ENCODE data around the gene R3HDM1. TPM values are rescaled to one million over a fixed set of nuclear protein-coding genes. Genes with fewer than 3 reads are reported as not detected.

Gene R3HDM1
- total RNA-seq, 3 donors from 2014 or later: 22.3 to 26.1 (median 25.2) TPM

DNA sequence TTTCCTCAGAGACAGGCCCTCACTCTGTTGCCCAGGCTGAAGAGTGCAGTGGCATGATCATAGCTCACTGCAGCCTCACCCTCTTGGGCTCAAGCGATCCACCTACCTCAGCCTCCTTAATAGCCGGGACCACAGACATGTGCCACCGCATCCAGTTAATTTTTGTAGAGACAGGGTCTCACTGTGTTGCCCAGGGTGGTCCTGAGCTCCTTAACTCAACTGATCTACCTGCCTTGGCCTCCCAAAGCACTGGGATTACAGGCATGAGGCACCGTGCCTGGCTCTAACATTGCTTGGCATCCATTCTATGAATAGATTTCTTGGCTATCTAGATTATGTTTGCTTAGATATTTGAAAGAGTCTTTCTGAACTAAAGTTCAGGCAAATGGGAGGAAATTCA lies 21.6 kb downstream of the R3HDM1 start:
- ATAC-seq (no peak), DNase-seq (no peak)
- H3K4me3 ChIP-seq: no peak overlapping the region
- no peaks in the 10 kb centered on the region for H3K36me3 ChIP-seq (ENCODE audit: low read depth)
- TF ChIP-seq, protein P1, sequence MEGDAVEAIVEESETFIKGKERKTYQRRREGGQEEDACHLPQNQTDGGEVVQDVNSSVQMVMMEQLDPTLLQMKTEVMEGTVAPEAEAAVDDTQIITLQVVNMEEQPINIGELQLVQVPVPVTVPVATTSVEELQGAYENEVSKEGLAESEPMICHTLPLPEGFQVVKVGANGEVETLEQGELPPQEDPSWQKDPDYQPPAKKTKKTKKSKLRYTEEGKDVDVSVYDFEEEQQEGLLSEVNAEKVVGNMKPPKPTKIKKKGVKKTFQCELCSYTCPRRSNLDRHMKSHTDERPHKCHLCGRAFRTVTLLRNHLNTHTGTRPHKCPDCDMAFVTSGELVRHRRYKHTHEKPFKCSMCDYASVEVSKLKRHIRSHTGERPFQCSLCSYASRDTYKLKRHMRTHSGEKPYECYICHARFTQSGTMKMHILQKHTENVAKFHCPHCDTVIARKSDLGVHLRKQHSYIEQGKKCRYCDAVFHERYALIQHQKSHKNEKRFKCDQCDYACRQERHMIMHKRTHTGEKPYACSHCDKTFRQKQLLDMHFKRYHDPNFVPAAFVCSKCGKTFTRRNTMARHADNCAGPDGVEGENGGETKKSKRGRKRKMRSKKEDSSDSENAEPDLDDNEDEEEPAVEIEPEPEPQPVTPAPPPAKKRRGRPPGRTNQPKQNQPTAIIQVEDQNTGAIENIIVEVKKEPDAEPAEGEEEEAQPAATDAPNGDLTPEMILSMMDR (IDR thresholded peaks at IDR 0.05): no peak
- no peaks in the 10 kb centered on the region for H3K4me1 ChIP-seq (ENCODE audit: low read depth)
- intact Hi-C loops (cut with DNase I, micrococcal nuclease): no loop called here
- no peaks in the 10 kb centered on the region for H3K9me3 ChIP-seq

DNA sequence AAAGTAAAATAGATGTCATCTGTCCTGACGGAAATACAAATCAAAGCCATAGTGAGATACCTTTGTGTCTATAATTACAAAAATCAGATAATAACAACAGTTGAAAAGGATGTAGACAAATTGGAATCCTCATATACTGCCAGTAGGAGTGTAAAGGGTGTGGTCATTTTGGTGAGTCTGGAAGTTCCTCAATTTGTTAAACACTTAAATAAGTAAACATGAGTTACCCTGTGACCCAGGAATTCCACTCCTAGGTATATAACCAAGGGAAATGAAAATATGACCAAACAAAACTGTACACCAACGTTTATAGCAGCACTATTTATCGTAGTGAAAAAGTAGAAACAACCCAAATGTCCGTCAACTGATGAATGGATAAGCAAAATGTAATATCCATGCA lies 24.0 kb downstream of the R3HDM1 start:
- intact Hi-C loops (cut with DNase I, micrococcal nuclease): no loop called here
- no peak overlapping the region for H3K4me3 ChIP-seq
- H3K9me3 ChIP-seq: no peaks in the 10 kb centered on the region
- no peaks in the 10 kb centered on the region for H3K36me3 ChIP-seq (ENCODE audit: low read depth)
- DNase-seq: no peak
- peak; percentile 46 for ATAC-seq
- TF ChIP-seq, protein P1 (IDR thresholded peaks at IDR 0.05): no peak
- H3K4me1 ChIP-seq (ENCODE audit: low read depth): no peaks in the 10 kb centered on the region

DNA sequence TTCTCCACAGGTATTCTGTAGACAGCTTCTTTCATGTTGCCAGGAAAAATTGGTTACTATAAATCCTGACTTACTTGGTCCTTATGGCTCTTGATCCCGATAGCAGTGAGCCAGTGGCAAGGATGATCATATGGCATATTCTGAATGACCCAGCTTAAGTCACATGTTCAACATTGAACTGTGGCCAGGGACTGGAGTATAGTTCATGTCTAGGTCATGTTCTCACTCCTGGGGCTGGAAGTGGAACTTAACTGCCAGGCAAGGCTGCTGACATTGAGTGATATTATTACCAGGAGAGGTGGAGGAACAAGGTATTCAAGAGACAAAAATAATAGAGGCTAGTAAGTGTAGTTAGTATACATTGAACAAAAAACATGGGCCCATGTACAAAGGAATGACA lies 26.2 kb downstream of the R3HDM1 start:
- Histone ChIP-seq H3K4me1 (ENCODE audit: low read depth) (no peaks in the 10 kb centered on the region), H3K4me3 (no peak overlapping the region), H3K36me3 (ENCODE audit: low read depth) (no peaks in the 10 kb centered on the region), H3K9me3 (no peaks in the 10 kb centered on the region)
- intact Hi-C loops (cut with DNase I, micrococcal nuclease): no loop called here
- ATAC-seq: no peak
- TF ChIP-seq, protein P1 (IDR thresholded peaks at IDR 0.05): no peak
- no peak for DNase-seq

DNA sequence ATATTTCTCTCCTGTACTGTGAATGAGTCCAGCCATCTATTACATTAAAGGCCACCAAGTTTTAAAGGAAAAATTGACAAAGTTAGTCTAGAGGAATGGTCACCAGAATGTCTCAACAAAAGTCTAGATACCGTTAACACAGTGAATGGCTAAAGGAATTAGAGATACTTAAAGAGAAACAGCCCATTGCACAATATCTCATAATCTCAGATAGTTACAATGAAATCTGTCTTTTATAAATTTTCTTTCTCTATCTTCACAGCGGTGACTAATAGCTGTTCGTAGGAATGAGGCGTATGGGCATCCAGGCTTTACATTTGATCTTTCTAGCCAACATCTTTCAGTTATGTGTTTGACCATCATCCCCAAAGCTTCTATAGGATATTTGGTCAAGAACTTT lies 30.6 kb downstream of the R3HDM1 start:
- no peaks in the 10 kb centered on the region for H3K9me3 ChIP-seq
- ATAC-seq: no peak
- H3K4me1 ChIP-seq (ENCODE audit: low read depth): no peaks in the 10 kb centered on the region
- intact Hi-C loops (cut with DNase I, micrococcal nuclease): no loop called here
- H3K36me3 ChIP-seq (ENCODE audit: low read depth): no peaks in the 10 kb centered on the region
- TF ChIP-seq, protein P1 (IDR thresholded peaks at IDR 0.05): no peak
- DNase-seq: no peak
- H3K4me3 ChIP-seq: no peak overlapping the region

DNA sequence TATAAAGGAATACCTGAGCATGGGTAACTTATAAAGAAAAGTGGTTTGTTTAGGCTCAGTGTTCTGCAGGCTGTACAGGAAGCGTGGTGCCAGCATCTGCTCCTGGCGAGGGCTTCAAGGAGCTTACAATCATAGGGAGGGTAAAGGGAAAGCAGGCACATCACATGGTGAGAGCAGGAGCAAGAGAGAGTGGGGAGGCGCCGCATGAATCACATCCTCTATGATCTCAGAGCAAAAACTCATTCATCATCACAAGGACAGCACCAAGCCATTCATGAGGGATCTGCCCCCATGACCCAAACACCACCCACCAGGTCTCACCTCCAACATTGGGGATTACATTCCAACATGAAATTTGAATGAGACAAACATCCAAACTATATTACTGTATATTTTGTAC lies 32.5 kb downstream of the R3HDM1 start:
- intact Hi-C loops (cut with DNase I, micrococcal nuclease): no loop called here
- Histone ChIP-seq H3K4me1 (ENCODE audit: low read depth) (no peaks in the 10 kb centered on the region), H3K4me3 (no peak overlapping the region), H3K36me3 (ENCODE audit: low read depth) (no peaks in the 10 kb centered on the region), H3K9me3 (no peaks in the 10 kb centered on the region)
- TF ChIP-seq, protein P1 (IDR thresholded peaks at IDR 0.05): no peak
- DNase-seq: no peak
- ATAC-seq: no peak

DNA sequence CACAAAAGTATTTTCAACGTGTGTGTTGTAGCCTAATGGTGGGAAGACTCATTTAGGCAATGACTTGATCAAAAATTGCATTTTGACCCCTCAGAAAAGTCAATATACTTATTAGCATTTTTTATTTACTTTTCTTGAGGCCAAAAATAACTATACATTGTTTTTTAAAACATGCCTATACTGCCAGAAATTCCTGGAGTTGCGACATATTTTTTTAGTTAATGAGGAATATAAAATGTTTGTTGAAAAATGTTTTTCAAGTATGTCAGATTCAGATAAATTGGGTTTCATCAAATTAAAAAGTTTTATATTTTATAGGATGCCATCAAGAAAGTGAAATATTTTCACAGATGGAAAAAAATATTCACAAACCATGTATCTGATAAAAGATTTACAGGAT lies 39.6 kb downstream of the R3HDM1 start:
- H3K4me1 ChIP-seq (ENCODE audit: low read depth): no peaks in the 10 kb centered on the region
- DNase-seq (no peak), ATAC-seq (no peak)
- no peak overlapping the region for H3K4me3 ChIP-seq
- TF ChIP-seq, protein P1 (IDR thresholded peaks at IDR 0.05): no peak
- intact Hi-C loops (cut with DNase I, micrococcal nuclease): no loop called here
- H3K36me3 ChIP-seq (ENCODE audit: low read depth): no peaks in the 10 kb centered on the region
- H3K9me3 ChIP-seq: no peaks in the 10 kb centered on the region

All from mucosa of descending colon (tissue), 3 donors.